Left lung (tissue), 10 donors: ENCODE results near the gene ALDH3A2. TPM values are rescaled to one million over a fixed set of nuclear protein-coding genes. Genes with fewer than 3 reads are reported as not detected.

Source experiments
- ATAC-seq: fragments of 200-7000 bp; cut with Tn5 transposase; one replicate; pipeline ENCODE4 v1.9.1; 2020; ENCODE audit warnings: moderate library complexity
- DNase-seq, 4 donors: peaks; one replicate each; pipeline ENCODE4 v3.0.0-alpha.2; 2013 to 2020
- H3K27ac ChIP-seq, 2 donors: fragments of 200-600 bp; sonication (generic) in 1 of 2; one replicate each; pipeline versions ENCODE4 v1.5.0 to v1.8.0; 2020 to 2021
- H3K27me3 ChIP-seq, 2 donors: fragments of 200-600 bp; sonication (generic) in 1 of 2; one replicate each; pipeline versions ENCODE4 v1.5.0 to v1.8.0; 2020 to 2021
- H3K36me3 ChIP-seq, 2 donors: fragments of 200-600 bp; sonication (generic) in 1 of 2; one replicate each; pipeline versions ENCODE4 v1.5.0 to v1.8.0; 2020 to 2021
- H3K4me1 ChIP-seq, 2 donors: fragments of 200-600 bp; one replicate each; pipeline ENCODE4 v1.8.0; 2021
- H3K4me3 ChIP-seq, 2 donors: fragments of 200-600 bp; sonication (generic) in 1 of 2; one replicate each; pipeline versions ENCODE4 v1.5.0 to v1.8.0; 2020 to 2021; ENCODE audit warnings: mild to moderate bottlenecking in 1 of 2
- H3K9me3 ChIP-seq, 2 donors: fragments of 200-600 bp; sonication (generic) in 1 of 2; one replicate each; pipeline versions ENCODE4 v1.5.0 to v1.8.0; 2020 to 2021
- intact Hi-C, 2 donors: fragments of 100-400 bp; cut with DNase I; formaldehyde crosslinking; loops; one replicate each; pipeline versions ENCODE4 v1.11.2 to v1.14.2; 2022
- polyA plus RNA-seq, 6 donors: library from polyadenylated mRNA; unstranded; fragments of 120-200 nt; gene quantifications; one replicate each; pipeline ENCODE4 v1.2.1, GENCODE V29; 2013; ENCODE audit not compliant: insufficient read length in 6 of 6
- total RNA-seq, 2 donors: library from RNA; stranded (reverse); fragmentation: NEBNext Ultra II Directional; extraction: Animal tissue kit (Norgen Biotek cat#: 25700); gene quantifications; one replicate each; pipeline ENCODE4 v1.2.1, GENCODE V29; 2021
- TF ChIP-seq, protein P1 (sequence below), 2 donors: fragments of 200-600 bp; sonication (generic) in 1 of 2; IDR thresholded peaks; one replicate each; pipeline versions ENCODE4 v1.5.0 to v1.8.0; 2021; ENCODE audit warnings: antibody characterized with exemption in 2 of 2
- donor health status: DM: no; HTN: yes; CAD: no.
- donor health status: DM: no; HTN: no; CAD: no.

ALDH3A2 gene
- total and polyA plus RNA-seq, 8 donors = 57.6 to 208 (median 70.1) TPM

DNA sequence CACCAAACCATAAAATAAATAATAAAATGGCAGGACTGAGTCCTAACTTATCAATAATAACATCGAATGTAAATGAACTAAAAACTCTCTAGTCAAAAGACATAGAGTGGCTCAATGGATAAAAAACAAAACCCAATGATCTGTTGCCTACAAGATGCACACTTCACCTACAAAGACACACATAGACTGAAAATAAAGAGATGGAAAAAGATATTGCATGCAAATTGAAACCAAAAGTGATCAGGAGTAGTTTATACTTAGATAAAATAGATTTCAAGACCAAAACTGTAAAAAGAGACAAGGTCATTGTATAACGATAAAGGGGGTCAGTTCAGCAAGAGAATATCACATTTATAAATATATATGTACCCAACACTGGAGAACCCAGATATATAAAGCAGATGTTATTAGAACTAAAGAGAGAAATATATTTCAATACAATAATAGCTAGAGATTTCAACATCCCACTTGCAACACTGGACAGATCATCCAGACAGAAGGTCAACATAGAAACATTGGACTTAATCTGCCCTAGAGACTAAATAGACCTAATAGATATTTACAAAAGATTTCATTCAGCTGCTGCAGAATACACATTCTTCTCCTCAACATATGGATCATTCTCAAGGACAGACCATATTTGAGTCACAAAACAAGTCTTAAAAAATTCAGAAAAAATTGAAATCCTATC lies 38.0 kb downstream of the ALDH3A2 start:
- Histone ChIP-seq H3K4me3 (no peak overlapping the region), H3K9me3 (no peaks in the 10 kb centered on the region), H3K27ac (no peak overlapping the region), H3K4me1 (no peaks in the 10 kb centered on the region), H3K36me3 (no peaks in the 10 kb centered on the region), H3K27me3 (no peaks in the 10 kb centered on the region)
- TF ChIP-seq, protein P1, sequence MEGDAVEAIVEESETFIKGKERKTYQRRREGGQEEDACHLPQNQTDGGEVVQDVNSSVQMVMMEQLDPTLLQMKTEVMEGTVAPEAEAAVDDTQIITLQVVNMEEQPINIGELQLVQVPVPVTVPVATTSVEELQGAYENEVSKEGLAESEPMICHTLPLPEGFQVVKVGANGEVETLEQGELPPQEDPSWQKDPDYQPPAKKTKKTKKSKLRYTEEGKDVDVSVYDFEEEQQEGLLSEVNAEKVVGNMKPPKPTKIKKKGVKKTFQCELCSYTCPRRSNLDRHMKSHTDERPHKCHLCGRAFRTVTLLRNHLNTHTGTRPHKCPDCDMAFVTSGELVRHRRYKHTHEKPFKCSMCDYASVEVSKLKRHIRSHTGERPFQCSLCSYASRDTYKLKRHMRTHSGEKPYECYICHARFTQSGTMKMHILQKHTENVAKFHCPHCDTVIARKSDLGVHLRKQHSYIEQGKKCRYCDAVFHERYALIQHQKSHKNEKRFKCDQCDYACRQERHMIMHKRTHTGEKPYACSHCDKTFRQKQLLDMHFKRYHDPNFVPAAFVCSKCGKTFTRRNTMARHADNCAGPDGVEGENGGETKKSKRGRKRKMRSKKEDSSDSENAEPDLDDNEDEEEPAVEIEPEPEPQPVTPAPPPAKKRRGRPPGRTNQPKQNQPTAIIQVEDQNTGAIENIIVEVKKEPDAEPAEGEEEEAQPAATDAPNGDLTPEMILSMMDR (IDR thresholded peaks at IDR 0.05) = no peak
- ATAC-seq = no peak
- DNase-seq = no peak
- intact Hi-C loops = no loop called here

DNA sequence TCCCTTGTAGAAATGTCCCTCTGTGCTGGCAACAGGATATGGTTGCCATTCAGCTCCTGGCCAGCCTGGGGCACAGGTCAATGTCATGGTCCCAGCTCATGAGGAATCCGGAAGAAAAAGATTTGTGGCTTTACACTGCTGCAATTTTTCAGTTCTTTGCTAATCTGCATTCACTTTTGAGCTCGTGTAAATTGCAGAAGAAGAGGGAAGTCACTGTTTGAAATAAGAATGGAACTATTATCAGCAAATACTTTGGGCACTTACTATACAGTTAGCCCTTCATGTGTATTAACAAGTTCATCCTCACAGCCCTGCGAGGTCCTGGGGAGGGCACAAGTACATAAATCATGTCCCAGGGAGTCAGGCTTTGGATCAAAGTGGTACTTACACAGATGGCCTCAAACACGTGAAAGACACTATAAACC lies 53.7 kb downstream of the ALDH3A2 start:
- intact Hi-C loops = no loop called here
- no peak for DNase-seq
- no peaks in the 10 kb centered on the region for H3K9me3 ChIP-seq
- ATAC-seq = no peak
- no peaks in the 10 kb centered on the region for H3K36me3 ChIP-seq
- H3K4me1 ChIP-seq = peaks cover 0 to 4% of the 10 kb centered on the region in 2 donors
- no peak overlapping the region for H3K4me3 ChIP-seq
- TF ChIP-seq, protein P1 (IDR thresholded peaks at IDR 0.05) = no peak
- H3K27me3 ChIP-seq = no peaks in the 10 kb centered on the region
- H3K27ac ChIP-seq = no peak overlapping the region

DNA sequence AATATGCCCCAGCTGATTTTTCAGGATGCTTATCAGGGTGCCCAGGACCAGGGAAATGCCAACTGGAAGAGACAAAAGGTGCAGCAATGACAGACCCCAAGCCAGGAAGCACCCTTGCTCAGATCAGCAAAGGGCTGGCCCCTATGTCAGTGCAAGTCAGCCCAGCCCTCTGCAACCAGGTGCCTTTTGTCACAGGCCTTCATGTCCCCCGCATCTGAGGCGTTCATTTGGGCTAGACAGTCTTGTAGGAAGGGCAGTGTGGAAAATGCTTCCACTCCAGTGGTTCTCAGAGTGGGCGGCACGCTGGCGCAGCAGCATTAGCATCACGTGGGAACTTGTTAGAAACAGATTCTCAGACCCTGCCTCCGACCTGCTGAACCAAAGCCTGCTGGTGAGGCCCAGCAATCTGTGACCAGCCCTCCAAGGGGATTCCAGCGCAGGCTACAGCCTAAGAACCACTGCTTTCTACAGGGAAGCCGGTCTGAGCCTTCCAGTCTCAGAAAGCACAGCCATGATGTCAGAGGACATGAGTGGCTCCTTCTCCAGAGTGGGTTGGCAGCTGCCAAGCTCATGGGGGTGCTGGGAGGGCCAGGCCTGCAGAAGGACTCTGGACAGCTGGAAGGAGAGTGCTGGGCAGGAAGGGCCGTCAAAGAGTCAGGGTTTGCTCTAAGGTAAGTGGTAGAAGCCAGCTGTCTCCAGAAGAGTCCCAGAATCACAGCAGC lies 54.7 kb downstream of the ALDH3A2 start:
- H3K27ac ChIP-seq = no peak overlapping the region

DNA sequence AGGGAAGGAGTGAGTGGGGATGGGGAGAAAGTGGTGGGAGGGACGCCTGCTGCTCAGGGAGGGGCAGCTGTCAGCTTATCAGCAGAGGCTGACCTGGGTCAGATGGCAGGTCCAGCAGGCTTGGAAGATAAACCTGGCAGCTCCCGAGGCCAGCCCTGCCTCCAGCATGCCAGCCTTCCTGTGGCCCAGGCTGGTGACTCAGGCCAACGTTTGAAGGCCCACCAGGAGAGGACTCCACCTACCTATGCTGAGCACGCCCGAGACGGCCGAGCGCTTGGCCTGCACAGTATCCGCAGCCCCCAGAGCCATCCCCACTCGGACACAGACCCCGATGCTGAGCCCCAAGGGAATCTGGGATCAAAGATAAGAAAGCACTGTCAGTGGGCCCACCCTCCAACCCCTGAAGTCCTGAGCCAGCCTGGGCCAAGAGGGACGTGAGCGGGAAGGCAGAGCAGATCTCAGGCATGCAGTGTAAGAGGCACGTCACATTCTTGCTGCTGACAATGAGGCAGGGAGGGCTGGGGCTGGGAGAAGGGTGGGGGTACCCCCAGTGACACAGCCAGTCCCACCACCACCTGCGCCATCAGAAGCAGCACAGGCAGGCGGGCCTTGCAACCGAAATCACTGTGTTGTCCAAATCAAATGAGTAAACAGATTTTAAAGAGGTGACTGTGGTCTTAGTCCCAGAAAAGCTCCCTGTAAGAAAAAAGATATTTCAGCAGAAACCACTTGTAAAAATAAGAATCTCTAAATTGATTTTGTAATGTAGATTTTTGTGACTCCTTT lies 55.5 kb downstream of the ALDH3A2 start:
- no peaks in the 10 kb centered on the region for H3K36me3 ChIP-seq
- peak; percentile 76 for ATAC-seq
- intact Hi-C loops = no loop called here
- no peak overlapping the region for H3K4me3 ChIP-seq
- H3K27me3 ChIP-seq = no peaks in the 10 kb centered on the region
- peak in 1 of 4 donors; percentile 70 for DNase-seq
- H3K4me1 ChIP-seq = peaks cover 0 to 4% of the 10 kb centered on the region in 2 donors
- no peaks in the 10 kb centered on the region for H3K9me3 ChIP-seq
- TF ChIP-seq, protein P1 (IDR thresholded peaks at IDR 0.05) = no peak
- no peak overlapping the region for H3K27ac ChIP-seq

More for the DNA sequence above, 54.7 kb downstream of the ALDH3A2 start:
- intact Hi-C loops = no loop called here
- ATAC-seq (peak; percentile 89), DNase-seq (peak in 3 of 4 donors; percentile 57 to 62 (median 59))
- H3K27me3 ChIP-seq = no peaks in the 10 kb centered on the region
- H3K9me3 ChIP-seq = no peaks in the 10 kb centered on the region
- H3K4me3 ChIP-seq = no peak overlapping the region
- no peaks in the 10 kb centered on the region for H3K36me3 ChIP-seq
- peaks cover 0 to 4% of the 10 kb centered on the region in 2 donors for H3K4me1 ChIP-seq
- TF ChIP-seq, protein P1 (IDR thresholded peaks at IDR 0.05) = no peak

DNA sequence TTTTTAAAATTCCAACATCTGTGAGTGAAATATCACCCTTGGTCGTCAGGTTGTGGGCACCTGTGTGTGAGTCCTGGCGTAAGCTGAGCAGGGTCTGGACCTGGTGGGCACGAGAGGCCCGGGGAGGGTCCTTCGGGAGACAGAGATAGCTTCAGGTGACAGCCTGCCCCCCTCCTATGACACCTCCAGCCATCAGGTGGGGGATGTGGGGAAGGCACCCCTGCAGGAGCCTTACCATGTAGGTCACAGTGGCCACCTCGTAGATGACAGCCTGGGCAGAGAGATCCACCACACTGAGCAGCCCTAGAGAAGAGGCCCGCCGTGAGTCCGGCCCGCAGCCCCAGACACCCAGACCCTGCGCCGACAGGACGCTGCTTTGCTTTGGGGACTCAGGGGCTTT lies 56.6 kb downstream of the ALDH3A2 start:
- H3K27ac ChIP-seq = no peak overlapping the region
- no peak overlapping the region for H3K4me3 ChIP-seq
- DNase-seq (no peak), ATAC-seq (no peak)
- H3K27me3 ChIP-seq = no peaks in the 10 kb centered on the region
- H3K36me3 ChIP-seq = no peaks in the 10 kb centered on the region
- TF ChIP-seq, protein P1 (IDR thresholded peaks at IDR 0.05) = no peak
- intact Hi-C loops = no loop called here
- H3K4me1 ChIP-seq = peaks cover 0 to 4% of the 10 kb centered on the region in 2 donors
- no peaks in the 10 kb centered on the region for H3K9me3 ChIP-seq
